Esophagus muscularis mucosa (tissue), 4 donors: ENCODE results near the gene KDM6A.

Experiments used
- CTCF ChIP-seq, 3 experiments: fragments of 200-600 bp in 2 of 3; fragments of 450-650 bp in 1 of 3; sonication (generic) in 2 of 3; IDR thresholded peaks; one replicate each; pipeline ENCODE4 v1.5.1; 2017 to 2019; ENCODE audit warnings: antibody characterized with exemption in 3 of 3, mild to moderate bottlenecking in 2 of 3, moderate library complexity in 1 of 3
- EP300 ChIP-seq: sonication (generic); formaldehyde crosslinking; IDR thresholded peaks from one replicate; pipeline ENCODE4 v1.6.1; 2017; ENCODE audit warnings: antibody characterized with exemption
- POLR2A ChIP-seq: fragments of 450-650 bp; IDR thresholded peaks from one replicate; pipeline ENCODE4 v1.6.1; 2017; ENCODE audit warnings: antibody characterized with exemption, moderate library complexity, mild to moderate bottlenecking, low read depth
- POLR2AphosphoS5 ChIP-seq, 2 donors: sonication (generic); formaldehyde crosslinking; IDR thresholded peaks; one replicate each; pipeline ENCODE4 v1.6.1; 2017; ENCODE audit warnings: antibody characterized with exemption in 2 of 2

- no peak for TF ChIP-seq CTCF (IDR thresholded peaks at IDR 0.05)
- no peak for TF ChIP-seq POLR2A
- TF ChIP-seq EP300: no peak
- no peak for TF ChIP-seq POLR2AphosphoS5 (IDR thresholded peaks at IDR 0.05)
Observed at GRCh38 chrX:44997282-44997812, 124.4 kb downstream of the KDM6A start.
